Adrenal gland (tissue), 5 donors: ENCODE data around the gene IPO9.

ENCODE experiments used
- POLR2A ChIP-seq, 2 donors: fragments of 450-650 bp; IDR thresholded peaks; one replicate each; pipeline ENCODE4 v1.6.1; 2017; ENCODE audit warnings: antibody characterized with exemption in 2 of 2, mild to moderate bottlenecking in 2 of 2, moderate library complexity in 1 of 2
- TF ChIP-seq, protein P1 (sequence below), 6 experiments: fragments of 450-650 bp in 4 of 6; fragments of 200-600 bp in 2 of 6; sonication (generic) in 1 of 6; IDR thresholded peaks; 1 replicate in 5 of 6; 2 replicates in 1 of 6; pipeline versions ENCODE4 v1.5.1 to v1.8.0; 2016 to 2021; ENCODE audit warnings: antibody characterized with exemption in 6 of 6, mild to moderate bottlenecking in 2 of 6, moderate library complexity in 1 of 6
- donor health status: DM: no; HTN: no; CAD: no.

DNA sequence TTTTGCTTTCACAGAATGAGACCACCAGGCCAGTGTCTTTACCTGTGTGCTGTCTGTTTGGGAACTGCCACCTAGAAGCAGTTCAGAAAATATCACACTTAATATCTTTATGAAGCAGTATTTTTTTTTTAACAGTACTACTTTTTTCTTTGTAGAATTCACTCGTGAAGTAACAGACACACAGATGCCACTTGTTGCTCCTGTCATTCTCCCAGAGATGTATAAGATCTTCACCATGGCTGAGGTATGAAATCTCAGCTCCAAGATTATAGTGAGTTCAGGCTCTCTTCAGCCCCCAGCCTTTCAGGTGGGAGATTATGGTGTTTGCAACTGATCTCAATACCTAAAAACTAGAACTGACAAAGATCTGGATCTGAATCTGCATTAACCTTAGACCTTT lies 23.0 kb downstream of the IPO9 start:
- TF ChIP-seq, protein P1, sequence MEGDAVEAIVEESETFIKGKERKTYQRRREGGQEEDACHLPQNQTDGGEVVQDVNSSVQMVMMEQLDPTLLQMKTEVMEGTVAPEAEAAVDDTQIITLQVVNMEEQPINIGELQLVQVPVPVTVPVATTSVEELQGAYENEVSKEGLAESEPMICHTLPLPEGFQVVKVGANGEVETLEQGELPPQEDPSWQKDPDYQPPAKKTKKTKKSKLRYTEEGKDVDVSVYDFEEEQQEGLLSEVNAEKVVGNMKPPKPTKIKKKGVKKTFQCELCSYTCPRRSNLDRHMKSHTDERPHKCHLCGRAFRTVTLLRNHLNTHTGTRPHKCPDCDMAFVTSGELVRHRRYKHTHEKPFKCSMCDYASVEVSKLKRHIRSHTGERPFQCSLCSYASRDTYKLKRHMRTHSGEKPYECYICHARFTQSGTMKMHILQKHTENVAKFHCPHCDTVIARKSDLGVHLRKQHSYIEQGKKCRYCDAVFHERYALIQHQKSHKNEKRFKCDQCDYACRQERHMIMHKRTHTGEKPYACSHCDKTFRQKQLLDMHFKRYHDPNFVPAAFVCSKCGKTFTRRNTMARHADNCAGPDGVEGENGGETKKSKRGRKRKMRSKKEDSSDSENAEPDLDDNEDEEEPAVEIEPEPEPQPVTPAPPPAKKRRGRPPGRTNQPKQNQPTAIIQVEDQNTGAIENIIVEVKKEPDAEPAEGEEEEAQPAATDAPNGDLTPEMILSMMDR (IDR thresholded peaks at IDR 0.05) = no peak
- no peak for TF ChIP-seq POLR2A (IDR thresholded peaks at IDR 0.05)
